HG02571 (cell line): ENCODE results near the gene FITM1.

Experiments
- ATAC-seq: cut with Tn5 transposase; IDR thresholded peaks from one replicate; pipeline ENCODE4 v1.9.1; 2021; ENCODE audit warnings: mild to moderate bottlenecking, moderate library complexity; ENCODE audit not compliant: unreplicated experiment

Gene FITM1

GRCh38 chr14:24138396-24139271 is 8.2 kb downstream of the FITM1 start:
- no peak for ATAC-seq

- ATAC-seq = no peak
These were observed 8.9 kb downstream of the FITM1 start for GRCh38 chr14:24139272-24139934.

GRCh38 chr14:24141097-24141880 is 10.8 kb downstream of the FITM1 start, which contains the start of gene EMC9:
Gene EMC9 (minus strand): TSS chr14:24141591. CDS start chr14:24141304, 287 bp downstream.
- ATAC-seq = peak; percentile 81

- no peak for ATAC-seq
These were observed 13.1 kb downstream of the FITM1 start for GRCh38 chr14:24143511-24143910.

- ATAC-seq = no peak
These were observed 14.0 kb downstream of the FITM1 start for GRCh38 chr14:24144451-24144850.

GRCh38 chr14:24145219-24145618 is 14.8 kb downstream of the FITM1 start:
- no peak for ATAC-seq

- ATAC-seq = no peak
These were observed 15.4 kb downstream of the FITM1 start for GRCh38 chr14:24145690-24146452.

GRCh38 chr14:24146453-24146977 is 16.1 kb downstream of the FITM1 start, which contains the start of gene PSME2:
Gene PSME2 (minus strand): TSS chr14:24146610. CDS start chr14:24146581, 29 bp downstream.
- peak; percentile 66 for ATAC-seq

- ATAC-seq = peak; percentile 74
These were observed 16.7 kb downstream of the FITM1 start, which contains the start of gene RNF31 for GRCh38 chr14:24146978-24147760. Gene RNF31 (plus strand): TSS chr14:24147498. CDS start chr14:24147699, 201 bp downstream.

- ATAC-seq = no peak
These were observed 17.4 kb downstream of the FITM1 start for GRCh38 chr14:24147761-24148428.

GRCh38 chr14:24149302-24149969 is 19.0 kb downstream of the FITM1 start:
- ATAC-seq = no peak

GRCh38 chr14:24150061-24150460 is 19.6 kb downstream of the FITM1 start:
- ATAC-seq = no peak

GRCh38 chr14:24150567-24150966 is 20.1 kb downstream of the FITM1 start:
- no peak for ATAC-seq

GRCh38 chr14:24150993-24151392 is 20.5 kb downstream of the FITM1 start:
- no peak for ATAC-seq

- ATAC-seq = no peak
These were observed 21.1 kb downstream of the FITM1 start for GRCh38 chr14:24151404-24152080.

GRCh38 chr14:24155100-24155499 is 24.6 kb downstream of the FITM1 start:
- no peak for ATAC-seq

- ATAC-seq = no peak
These were observed 26.4 kb downstream of the FITM1 start for GRCh38 chr14:24156840-24157239.

GRCh38 chr14:24157331-24157730 is 26.9 kb downstream of the FITM1 start:
- no peak for ATAC-seq
